GM18858 (cell line): ENCODE measurements around the gene SLC2A8.

ENCODE experiments used
- ATAC-seq: cut with Tn5 transposase; IDR thresholded peaks from one replicate; pipeline ENCODE4 v1.9.1; 2021; ENCODE audit not compliant: unreplicated experiment

SLC2A8 gene

DNA sequence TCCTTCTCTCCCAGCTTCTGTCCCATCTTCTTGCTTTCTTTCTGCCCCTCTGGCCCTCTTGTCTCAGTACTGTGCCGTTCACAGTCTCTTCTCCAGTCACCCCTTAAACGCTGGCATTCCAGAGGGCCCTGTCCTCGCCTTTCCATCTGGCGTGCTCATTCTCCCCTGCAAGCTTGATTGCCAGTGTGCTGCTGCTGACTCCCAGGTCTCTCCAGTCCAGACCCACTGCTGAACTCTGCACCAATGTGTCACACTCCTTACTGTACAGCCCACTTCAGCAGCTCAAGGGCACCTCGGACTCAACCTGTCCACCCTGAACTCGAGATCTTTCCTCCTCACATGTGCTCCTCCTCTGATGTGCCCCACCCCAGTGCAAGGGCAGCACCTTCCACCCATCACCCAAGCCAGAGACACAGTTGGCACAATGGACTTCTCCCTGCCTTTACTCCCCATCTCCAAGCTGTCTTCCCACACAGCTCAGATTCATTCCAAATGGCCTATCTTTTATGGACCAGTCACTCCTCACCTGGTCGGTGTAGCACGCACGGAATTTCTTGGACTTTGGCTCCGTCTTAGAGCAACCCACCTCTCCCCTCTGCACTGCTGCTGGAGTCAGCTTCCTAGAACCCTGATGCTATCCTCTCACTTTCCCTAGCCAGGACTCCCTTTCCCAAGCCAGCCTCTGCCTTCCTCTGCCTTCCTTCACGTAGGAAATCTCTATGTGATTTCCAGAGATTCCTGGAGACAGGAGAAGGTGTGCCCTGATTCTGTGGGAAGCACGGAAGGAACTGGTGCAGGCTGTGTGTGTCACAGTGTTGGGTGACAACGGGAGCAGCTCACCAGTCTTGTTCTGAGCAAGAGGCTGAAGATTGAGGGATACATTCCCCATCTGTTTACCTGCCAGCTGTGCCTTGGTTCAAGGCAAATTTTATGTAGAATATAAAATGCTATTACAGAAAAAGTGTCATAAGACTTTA, 26.0 kb upstream of the SLC2A8 start:
- no peak for ATAC-seq

DNA sequence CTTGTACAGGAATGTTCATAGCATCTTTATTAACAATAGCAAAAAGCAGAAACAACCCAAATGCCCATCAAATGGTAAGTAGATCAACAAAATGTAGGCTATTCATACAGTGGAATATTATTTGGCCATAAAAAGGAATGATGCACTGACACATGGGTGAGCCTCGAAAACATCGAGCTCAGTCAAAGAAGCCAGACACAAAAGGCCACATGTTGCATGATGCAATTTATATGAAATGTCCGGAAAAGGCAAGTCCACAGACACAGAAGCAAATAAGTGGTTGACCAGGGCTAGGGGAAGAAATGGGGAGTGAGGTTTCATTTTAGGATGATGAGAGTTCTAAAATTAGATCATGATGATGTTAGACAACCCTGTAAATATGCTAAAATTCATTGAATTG, 16.5 kb upstream of the SLC2A8 start:
- no peak for ATAC-seq

DNA sequence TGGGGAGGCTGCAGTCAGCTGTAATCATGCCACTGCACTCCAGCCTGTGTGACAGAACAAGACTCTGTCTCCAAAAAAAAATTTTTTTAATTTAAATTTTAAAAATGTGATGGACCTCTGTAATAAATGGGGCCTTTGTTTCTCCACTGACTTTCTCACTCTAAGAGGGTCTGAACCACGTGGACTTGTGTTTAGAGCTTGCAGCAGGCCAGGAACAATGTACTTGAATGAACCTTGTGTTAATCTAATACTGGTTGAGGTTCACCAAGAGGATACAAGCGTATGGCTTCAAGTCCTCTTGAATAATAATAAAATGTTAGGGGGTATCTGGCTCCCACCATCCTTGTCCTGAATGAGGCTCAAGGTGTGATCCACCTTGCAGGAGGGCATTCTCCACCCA, 14.4 kb upstream of the SLC2A8 start:
- ATAC-seq, result no peak

DNA sequence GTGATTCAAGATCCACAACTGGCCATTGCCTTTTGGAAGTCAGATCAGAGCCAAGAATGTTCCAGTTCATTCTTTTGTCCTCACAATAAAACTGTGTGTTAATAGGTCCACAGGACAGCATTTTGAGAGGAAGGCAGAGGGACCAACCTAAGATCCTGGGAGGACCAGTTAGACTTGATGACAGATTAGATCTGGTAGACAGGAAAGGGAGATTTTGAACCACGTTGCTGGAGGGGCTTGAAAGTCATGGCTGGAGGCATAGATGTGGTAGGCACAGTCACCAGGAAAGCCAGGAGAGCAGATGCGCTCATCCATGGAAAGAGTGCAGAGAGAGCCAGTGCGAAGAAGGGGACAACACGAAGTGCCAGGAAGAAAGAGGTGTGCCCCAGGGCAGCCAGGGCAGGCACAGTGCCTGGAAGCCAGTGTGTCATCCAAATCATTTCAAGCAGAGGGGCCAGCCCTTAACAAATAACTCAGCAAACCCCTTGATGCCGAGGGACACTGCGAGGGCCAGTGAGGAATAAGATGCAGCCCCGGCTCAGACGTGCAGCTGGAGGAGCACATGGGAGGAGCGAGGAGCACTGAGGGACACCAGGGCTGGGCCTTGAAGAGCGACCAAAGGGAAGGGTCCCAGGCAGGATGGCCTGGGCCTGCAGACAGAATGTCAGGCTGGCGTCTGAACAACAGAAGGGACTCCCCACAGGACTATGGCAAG, 12.8 kb upstream of the SLC2A8 start:
- ATAC-seq, result no peak

DNA sequence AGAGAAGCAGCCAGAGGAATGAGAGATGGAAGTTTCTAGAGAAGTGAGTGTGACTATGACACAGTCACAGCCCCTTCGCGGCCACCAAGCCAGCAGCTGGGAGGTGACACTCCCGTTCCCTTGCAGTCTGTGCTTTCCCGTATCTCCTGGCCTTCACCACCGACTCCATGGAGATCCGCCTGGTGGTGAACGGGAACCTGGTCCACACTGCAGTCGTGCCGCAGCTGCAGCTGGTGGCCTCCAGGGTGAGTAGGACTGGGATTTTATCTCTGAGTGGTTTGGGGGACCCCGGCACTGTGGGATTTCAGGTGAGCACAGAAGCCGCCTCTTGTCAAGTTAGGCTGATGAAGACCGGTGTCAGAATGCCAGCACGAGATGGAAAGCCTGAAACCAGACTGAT, 12.1 kb upstream of the SLC2A8 start:
- no peak for ATAC-seq

DNA sequence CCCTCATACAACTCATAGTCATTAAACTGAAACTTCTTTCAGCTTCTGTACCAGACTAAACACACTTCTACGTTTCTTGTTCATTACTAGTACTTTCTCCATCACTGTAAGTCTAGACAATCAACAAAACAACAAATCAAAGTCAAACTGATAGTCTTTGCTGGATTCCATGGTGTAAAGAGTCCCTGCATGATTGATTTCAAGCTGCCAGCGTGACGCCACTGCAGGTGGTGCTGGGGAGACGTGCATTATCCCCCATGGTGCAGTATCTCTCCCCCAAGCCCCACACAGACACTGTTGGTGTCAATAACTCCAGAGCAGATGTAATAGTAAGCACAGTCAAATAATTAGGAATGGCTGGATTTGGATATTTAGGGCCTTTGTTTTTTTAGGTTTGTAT, 10.7 kb upstream of the SLC2A8 start:
- ATAC-seq, result no peak

DNA sequence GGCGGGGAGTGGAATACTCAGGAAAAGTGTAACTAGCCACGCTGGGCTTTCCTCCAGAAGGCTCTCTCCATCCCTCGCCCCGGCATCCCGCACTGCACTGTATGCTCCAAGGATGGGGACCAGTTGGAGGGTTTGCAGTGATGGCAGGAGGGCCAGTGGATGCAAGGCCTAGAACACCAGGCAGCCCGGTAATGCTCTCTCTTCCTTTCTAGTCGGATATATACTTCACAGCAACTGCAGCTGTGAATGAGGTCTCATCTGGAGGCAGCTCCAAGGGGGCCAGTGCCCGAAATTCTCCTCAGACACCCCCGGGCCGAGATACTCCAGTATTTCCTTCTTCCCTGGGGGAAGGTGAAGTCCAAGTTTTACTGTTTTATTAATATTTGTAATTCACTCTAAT, 10.0 kb upstream of the SLC2A8 start:
- no peak for ATAC-seq

DNA sequence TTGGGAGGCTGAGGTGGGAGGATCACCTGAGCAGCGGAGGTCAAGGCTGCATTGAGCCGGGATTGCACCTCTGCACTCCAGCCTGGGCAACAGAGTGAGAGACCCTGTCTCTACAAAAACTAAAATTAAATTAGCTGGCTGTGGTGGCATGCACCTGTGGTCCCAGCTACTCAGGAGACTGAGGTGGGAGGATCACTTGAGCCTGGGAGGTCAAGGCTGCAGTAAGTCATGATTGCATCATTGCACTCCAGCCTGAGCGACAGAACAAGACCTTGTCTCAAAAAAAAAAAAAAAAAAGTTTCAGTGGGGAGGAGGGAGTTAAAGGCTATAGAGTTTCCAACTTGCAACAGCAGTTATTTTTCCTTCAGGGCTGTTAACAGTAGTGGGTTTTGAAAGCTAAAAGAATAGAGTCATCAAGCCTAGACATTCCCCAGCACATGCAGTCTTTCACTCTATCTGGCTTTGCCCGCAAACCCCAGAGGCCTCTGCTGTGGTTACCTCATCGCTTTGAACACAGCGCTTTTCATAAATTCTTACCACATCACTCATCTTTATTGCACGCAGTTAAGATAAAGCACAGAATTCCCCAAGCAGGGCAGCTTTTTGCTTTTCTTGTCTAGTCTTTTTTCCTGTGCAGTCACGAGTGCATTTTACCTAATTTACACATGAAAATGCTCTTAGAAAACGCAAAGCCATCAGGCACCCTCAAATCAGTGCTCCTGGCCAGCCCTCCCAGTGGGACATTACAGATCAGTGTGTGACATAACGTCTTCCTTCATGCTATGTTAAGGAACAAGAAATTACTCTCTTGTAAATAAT, 8.7 kb upstream of the SLC2A8 start:
- peak; percentile 59 for ATAC-seq

DNA sequence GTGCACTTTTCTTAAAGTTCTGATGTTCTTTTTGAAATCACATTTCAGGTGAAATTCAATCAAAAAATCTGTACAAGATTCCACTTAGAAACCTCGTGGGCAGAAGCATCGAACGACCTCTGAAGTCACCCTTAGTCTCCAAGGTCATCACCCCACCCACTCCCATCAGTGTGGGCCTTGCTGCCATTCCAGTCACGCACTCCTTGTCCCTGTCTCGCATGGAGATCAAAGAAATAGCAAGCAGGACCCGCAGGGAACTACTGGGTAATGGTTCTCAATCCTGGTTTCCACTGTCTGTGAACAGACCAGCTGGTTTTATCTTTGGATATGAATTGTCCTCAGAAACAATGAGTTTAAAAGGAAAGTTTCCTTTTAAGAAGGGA, 8.1 kb upstream of the SLC2A8 start:
- no peak for ATAC-seq

DNA sequence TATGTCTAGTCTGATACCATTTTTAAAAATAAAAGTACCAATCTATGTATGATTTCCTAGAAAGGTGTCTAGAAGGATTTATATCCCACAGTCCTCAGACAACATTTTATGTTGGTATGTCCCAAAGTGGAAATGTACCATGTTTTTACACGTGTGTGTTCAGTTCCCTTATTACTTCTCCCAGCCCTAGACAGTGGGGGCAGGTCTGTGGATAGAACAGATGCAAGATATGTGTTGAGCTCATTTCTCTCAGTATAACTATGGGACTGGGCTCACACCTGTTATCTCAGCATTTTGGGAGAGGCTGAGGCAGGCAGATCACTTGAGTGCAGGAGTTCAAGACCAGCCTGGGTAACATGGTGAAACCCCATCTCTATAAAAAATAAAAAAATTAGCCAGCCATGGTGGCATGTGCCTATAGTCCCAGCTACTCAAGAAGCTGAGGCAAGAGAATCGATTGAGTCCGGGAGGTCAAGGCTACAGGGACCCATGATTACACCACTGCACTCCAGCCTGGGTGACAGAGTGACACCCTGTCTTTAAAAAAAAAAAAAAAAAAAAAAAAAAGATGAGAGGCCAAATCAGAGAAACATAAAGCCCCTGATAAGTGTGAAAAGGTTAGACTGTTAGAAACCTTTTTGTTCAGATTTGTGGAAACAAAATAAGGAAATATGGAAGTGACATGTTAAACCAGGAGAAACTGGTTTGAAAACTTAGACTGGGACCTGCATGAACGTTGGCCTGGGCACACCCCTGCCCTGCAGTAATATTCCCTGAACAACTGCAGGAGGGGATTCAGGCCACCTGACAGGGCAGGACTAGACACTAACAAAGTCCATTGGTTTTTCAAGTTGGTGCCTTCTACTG, 7.4 kb upstream of the SLC2A8 start:
- ATAC-seq, result no peak

DNA sequence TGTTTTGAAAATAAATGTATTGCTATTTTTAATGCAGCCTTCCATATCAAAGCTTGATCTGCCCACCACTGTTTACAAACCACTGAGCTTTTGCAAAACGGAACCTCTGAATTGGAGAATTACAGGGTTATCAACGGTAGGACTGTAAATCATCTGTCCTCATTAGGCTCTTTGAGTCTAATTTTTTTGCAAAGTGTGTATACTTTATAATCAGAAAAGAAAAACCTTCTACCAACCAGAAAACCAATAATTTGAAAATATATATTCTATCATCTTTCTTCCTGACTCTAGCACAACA, 6.8 kb upstream of the SLC2A8 start:
- no peak for ATAC-seq

DNA sequence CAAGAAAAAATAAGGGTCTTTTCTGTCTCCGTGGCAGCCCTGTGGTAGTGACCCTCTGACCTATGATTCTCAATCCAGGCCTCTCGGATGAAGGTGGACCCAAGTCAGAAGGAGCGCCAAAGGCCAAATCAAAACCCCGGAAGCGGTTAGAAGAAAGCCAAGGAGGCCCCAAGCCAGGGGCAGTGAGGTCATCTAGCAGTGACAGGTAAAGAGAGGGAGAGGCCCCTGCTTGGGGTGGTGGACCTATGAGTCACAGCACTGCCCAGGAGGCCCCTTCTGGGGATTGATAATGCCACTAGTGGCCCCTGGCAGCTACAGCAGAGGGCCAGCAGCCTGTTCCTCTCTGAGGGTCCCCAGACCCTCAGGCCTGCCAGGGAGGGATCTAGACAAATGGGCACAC, 6.4 kb upstream of the SLC2A8 start:
- no peak for ATAC-seq

DNA sequence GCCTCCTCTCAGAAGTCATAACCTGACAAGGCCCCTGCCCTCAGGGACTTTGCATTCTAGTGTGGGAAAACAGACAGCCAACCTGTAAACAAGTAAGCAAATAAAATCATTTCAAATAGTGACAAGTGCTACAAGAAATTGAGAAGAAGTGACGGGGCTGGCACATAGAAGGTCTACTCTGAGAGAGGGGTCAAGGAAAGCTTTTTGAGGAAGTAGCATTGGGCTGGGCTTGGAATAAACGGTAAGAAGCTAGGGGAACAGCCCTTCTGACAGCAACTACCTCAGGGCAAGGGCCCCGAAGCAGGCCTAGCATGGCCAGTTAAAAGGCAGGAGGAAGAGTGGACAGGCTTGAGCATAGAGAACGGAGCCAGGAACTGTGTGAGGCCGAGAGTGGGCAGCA, 4.8 kb upstream of the SLC2A8 start:
- ATAC-seq, result no peak

DNA sequence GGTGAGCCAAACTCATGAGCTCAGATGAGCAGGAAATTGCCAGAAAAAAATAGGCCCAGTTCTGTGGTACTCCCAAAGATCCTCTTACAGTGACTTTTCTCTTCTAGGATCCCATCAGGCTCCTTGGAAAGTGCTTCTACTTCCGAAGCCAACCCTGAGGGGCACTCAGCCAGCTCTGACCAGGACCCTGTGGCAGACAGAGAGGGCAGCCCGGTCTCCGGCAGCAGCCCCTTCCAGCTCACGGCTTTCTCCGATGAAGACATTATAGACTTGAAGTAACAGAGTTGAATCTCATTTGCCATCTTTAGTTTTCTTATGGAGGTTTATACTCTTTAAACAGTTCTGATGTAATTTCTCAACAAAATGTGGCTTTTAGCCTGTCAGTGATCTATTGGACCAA, 4.0 kb upstream of the SLC2A8 start:
- no peak for ATAC-seq

DNA sequence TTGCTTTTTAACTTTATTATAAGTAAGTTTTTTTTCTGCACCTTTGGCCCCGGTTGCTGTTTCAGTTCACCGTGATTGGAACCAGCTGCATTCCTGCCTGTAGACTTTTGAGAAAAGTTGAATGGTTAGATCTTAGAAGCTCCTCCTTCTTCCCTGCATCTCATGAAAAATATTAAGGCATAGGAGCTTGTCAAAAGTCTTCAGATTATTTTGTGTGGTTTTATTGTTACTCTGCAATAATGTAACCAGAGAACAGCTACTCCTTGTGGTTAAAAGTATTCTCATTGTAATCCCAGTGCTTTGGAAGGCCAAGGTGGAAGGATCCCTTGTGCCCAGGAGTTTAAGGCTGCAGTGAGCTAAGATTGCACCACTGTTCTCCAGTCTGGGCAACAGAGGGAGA, 3.3 kb upstream of the SLC2A8 start:
- ATAC-seq, result no peak

DNA sequence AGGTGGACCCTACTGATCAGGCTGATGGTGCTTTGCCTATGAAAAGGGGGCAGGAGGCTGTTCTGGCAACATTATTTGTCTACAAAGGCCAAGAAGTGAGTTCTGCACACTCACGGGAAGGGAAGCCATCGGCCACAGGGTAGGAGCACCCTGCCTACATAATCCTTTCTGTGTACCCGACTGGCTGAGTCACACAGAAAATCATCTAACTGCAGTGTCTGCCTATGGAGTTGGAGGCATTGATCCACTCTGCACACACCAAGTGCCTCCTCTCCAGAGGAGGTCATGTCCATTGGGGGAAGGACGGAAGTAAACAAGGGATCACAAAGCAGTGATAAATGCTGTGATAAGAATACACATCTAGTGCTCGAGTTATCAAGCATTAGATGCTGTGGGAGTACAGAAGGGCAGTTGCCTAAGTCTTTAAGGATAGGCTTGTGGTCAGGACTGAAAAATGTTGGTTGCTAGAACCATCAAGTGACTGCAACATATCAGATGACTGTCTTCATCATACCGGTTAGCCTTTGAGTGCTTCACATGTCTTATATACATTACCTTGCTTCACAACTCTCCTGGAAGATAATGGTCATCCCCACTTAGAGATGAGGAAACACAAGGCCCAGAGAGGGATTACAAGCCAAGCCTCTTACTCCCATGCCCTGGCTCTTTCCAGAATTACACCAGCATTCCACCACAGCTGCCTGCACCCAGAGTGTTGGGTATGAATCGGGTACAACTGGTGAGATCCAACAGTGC, 1.3 kb upstream of the SLC2A8 start:
- no peak for ATAC-seq

DNA sequence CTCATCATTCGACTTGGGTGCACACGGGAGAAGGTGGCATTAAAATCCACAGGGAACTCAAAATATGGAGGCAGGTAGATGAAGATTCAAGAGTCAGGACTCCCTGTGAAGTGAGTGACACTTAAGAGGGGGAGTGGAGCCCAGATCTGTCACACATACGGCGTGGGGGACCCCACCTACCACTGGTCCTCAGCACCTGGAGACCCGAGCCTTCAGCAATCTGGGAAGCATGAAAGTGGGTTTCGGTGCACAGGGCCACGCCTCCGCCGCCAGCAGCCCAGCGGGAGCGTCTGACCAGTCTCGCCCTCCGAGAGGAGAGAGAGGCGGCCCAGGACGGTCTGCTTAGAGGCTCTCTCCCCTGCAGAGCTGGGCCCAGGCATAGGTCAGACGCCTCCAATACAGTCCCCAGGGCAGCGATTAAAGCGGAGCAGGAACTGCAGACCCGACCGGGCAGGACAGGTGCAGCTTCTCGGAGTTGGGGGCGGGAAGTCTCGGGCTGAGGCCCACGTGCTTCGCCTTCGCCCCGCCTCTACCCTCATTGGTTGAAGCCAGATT, 639 bp upstream of the SLC2A8 start:
- ATAC-seq, result no peak

DNA sequence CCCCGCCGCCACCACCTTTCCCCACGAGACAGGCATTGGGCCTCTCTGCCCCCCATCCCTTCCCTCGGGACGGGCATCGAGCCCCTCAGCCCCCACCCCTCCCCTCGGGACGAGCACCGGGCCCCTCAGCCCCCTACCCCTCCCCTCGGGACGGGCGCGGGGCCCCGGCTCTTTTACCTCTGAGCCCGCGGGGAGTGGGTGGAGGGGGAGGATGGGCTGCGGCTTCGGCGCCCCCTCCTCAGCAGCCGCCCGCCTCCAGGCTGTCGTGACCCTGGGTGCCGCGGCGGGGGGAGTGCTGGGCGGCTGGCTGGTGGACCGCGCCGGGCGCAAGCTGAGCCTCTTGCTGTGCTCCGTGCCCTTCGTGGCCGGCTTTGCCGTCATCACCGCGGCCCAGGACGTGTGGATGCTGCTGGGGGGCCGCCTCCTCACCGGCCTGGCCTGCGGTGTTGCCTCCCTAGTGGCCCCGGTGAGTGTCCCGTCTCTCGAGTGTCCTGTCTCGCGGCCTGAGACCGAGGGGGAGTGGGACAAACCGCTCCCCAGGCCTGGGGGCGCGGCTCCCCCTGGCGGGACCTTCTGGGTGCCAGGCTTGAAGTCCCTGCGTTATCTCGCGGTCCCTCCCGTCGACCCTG, 791 bp downstream of the SLC2A8 start:
- no peak for ATAC-seq

DNA sequence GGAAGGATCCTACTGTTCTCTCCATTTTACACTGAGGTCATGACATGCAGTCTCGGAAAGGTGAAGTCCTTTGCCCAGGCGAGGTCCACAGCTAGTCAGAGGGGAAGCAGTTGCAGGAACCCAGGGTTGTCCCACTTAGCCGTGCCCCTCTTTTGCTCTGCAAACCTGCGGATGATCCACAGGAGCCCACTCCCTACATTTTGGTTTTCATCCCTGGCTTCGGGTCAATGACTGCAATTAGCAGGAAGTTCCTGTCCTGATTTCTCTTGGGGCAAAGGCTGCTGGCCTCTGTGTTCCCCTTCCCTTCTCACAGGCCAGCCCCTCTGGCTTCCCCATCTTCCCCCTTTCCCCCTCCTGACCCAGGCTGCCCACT, 1.3 kb downstream of the SLC2A8 start:
- ATAC-seq, result no peak
